Central memory CD8-positive, alpha-beta T cell (primary cell): ENCODE results near the gene FITM1.

Experiments
- ATAC-seq: fragments of 150-1000 bp; cut with Tn5 transposase; replicated peaks from 2 replicates; pipeline ENCODE4 v1.10.0; 2022; ENCODE audit warnings: mild to moderate bottlenecking, moderate FRiP score, moderate number of reproducible peaks; ENCODE audit not compliant: poor library complexity, severe bottlenecking; ENCODE audit errors: extremely low read depth
- DNase-seq, 2 donors: peaks; one replicate each; pipeline ENCODE4 v3.0.0; 2021; ENCODE audit warnings: low spot score in 2 of 2
- H3K27ac Mint-ChIP-seq: one replicate; pipeline ENCODE4 v1.8.0; 2022; ENCODE audit warnings: low read depth, mild to moderate bottlenecking, moderate library complexity, mixed read lengths
- H3K27me3 Mint-ChIP-seq: one replicate; pipeline ENCODE4 v1.8.0; 2022; ENCODE audit warnings: mixed read lengths
- H3K36me3 Mint-ChIP-seq: one replicate; pipeline ENCODE4 v1.8.0; 2022; ENCODE audit warnings: mild to moderate bottlenecking, moderate library complexity, mixed read lengths; ENCODE audit not compliant: insufficient read depth
- H3K4me1 Mint-ChIP-seq: one replicate; pipeline ENCODE4 v1.8.0; 2022; ENCODE audit warnings: mixed read lengths
- H3K4me3 Mint-ChIP-seq: one replicate; pipeline ENCODE4 v1.8.0; 2022; ENCODE audit warnings: mild to moderate bottlenecking, moderate library complexity, mixed read lengths
- H3K9me3 Mint-ChIP-seq: one replicate; pipeline ENCODE4 v1.8.0; 2022; ENCODE audit warnings: mixed read lengths

The FITM1 gene

DNA sequence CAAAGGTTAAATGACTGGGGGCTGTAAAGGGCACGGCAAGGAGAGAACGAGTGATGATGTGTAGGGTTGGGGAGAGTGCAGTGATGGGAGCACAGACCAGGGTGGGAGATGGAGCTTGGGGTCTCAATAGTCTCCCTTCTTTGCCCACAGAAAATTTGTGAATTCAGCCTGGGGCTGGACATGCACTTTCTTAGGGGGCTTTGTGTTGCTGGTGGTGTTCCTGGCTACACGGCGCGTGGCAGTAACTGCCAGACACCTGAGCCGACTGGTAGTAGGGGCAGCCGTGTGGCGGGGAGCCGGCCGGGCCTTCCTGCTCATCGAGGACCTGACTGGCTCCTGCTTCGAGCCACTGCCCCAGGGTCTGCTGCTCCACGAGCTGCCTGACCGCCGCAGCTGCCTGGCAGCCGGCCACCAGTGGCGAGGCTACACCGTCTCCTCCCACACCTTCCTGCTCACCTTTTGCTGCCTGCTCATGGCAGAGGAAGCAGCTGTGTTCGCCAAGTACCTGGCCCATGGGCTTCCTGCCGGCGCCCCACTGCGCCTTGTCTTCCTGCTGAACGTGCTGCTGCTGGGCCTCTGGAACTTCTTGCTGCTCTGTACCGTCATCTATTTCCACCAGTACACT lies 1.7 kb downstream of the FITM1 start:
- no peaks in the 10 kb centered on the region for H3K9me3 Mint-ChIP-seq
- H3K36me3 Mint-ChIP-seq = peaks cover 9% of the 10 kb centered on the region
- H3K4me1 Mint-ChIP-seq = peaks cover 32% of the 10 kb centered on the region
- peak overlapping the region; percentile 41 for H3K4me3 Mint-ChIP-seq
- ATAC-seq (no peak), DNase-seq (no peak)
- H3K27me3 Mint-ChIP-seq = no peaks in the 10 kb centered on the region
- no peak overlapping the region for H3K27ac Mint-ChIP-seq

DNA sequence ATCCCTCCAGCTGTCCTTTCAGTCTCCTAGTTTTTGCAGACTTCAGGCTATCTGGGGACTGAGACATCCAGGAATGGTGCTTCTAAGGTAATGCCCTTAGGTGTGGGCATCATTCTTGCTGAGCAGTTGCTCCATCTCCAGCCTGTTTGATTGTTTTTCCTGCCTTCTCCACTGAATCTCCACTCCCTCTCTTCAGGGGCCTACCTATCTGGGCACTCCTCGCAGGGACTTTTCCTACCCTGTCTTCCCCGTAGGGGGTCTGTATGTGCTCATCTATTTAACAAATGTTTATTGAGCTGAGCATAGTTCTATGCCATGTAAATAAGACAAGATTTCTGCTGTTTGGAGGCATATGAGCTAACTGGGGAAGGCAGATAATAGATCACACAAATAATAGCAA lies 2.5 kb downstream of the FITM1 start:
- Mint-ChIP-seq H3K9me3 (no peaks in the 10 kb centered on the region), H3K36me3 (peaks cover 10% of the 10 kb centered on the region), H3K4me3 (no peak overlapping the region), H3K4me1 (peaks cover 38% of the 10 kb centered on the region), H3K27ac (no peak overlapping the region), H3K27me3 (no peaks in the 10 kb centered on the region)
- ATAC-seq (no peak), DNase-seq (no peak)

DNA sequence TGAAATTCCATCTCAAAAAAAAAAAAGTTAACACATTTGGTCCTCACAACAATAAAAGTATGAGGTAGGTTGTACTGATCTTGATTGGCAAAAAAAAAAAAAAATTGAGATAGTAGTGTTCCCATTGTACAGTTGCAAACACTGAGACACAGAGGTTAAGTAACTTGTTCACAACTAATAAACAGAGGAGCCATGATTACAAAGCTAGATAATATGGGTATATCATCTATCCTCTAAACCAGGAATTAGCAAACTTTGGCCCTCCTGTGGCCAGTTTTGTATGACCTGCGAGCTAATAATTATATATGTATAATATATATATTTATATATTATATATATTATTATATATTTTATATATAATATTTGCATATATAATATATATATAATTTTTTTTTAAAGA lies 3.3 kb downstream of the FITM1 start:
- Mint-ChIP-seq H3K27ac (no peak overlapping the region), H3K4me3 (no peak overlapping the region), H3K27me3 (no peaks in the 10 kb centered on the region), H3K4me1 (peaks cover 41% of the 10 kb centered on the region), H3K36me3 (peaks cover 13% of the 10 kb centered on the region), H3K9me3 (no peaks in the 10 kb centered on the region)
- no peak for DNase-seq
- ATAC-seq = no peak

GRCh38 chr14:24135584-24135833 lies 5.0 kb downstream of the FITM1 start:
- peaks cover 12% of the 10 kb centered on the region for H3K36me3 Mint-ChIP-seq
- peak overlapping the region; percentile 89 for H3K27ac Mint-ChIP-seq
- H3K9me3 Mint-ChIP-seq = no peaks in the 10 kb centered on the region
- no peak for ATAC-seq
- DNase-seq = no peak
- H3K4me3 Mint-ChIP-seq = peak overlapping the region; percentile 90
- peaks cover 51% of the 10 kb centered on the region for H3K4me1 Mint-ChIP-seq
- no peaks in the 10 kb centered on the region for H3K27me3 Mint-ChIP-seq

- Mint-ChIP-seq H3K4me1 (peaks cover 51% of the 10 kb centered on the region), H3K9me3 (no peaks in the 10 kb centered on the region), H3K36me3 (peaks cover 12% of the 10 kb centered on the region), H3K27ac (peak within 1 kb of the TSS; percentile 89), H3K4me3 (peak within 1 kb of the TSS; percentile 90), H3K27me3 (no peaks in the 10 kb centered on the region)
- ATAC-seq (peak; percentile 93), DNase-seq (peak; percentile 92 to 93)
Measured at GRCh38 chr14:24135834-24136683, 5.6 kb downstream of the FITM1 start, which contains the start of gene PSME1. Gene PSME1, plus strand, starts transcription at chr14:24136194. Its CDS starts 69 bp downstream, at chr14:24136263.

- H3K4me1 Mint-ChIP-seq = peaks cover 48% of the 10 kb centered on the region
- ATAC-seq (no peak), DNase-seq (no peak)
- H3K9me3 Mint-ChIP-seq = no peaks in the 10 kb centered on the region
- peaks cover 15% of the 10 kb centered on the region for H3K36me3 Mint-ChIP-seq
- H3K4me3 Mint-ChIP-seq = peak overlapping the region; percentile 90
- no peaks in the 10 kb centered on the region for H3K27me3 Mint-ChIP-seq
- H3K27ac Mint-ChIP-seq = peak overlapping the region; percentile 79
Measured at GRCh38 chr14:24136684-24137528, 6.4 kb downstream of the FITM1 start.

DNA sequence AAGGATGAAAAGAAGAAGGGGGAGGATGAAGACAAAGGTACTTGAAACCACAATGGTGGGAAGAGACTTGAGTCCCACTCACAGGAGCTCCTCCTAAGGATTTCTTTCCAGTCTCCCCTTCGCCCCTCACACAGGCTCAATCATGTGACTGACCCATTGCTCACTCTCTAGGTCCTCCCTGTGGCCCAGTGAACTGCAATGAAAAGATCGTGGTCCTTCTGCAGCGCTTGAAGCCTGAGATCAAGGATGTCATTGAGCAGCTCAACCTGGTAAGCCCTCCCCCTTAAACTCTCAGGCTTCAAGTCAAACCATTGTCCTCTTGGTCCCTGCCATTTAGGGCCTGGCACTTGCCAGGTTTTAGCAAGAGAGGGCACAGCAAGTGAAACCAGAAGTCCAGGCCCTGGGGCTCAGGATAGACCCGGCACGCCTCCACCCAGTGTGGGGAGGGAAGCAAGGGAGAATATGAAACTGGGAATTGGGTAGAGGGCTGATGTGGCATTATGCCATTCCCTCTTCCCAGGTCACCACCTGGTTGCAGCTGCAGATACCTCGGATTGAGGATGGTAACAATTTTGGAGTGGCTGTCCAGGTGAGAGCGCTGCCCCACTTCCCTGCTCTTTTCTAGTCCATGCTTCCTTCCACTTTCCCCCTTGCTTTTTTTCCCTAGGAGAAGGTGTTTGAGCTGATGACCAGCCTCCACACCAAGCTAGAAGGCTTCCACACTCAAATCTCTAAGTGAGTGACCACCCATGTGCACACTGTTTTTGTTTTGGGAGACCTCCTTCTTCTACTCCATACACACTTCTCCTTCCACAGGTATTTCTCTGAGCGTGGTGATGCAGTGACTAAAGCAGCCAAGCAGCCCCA lies 7.3 kb downstream of the FITM1 start:
- Mint-ChIP-seq H3K4me3 (peak overlapping the region; percentile 90), H3K27ac (no peak overlapping the region), H3K4me1 (peaks cover 42% of the 10 kb centered on the region), H3K9me3 (no peaks in the 10 kb centered on the region), H3K27me3 (no peaks in the 10 kb centered on the region), H3K36me3 (peaks cover 17% of the 10 kb centered on the region)
- DNase-seq (no peak), ATAC-seq (no peak)

DNA sequence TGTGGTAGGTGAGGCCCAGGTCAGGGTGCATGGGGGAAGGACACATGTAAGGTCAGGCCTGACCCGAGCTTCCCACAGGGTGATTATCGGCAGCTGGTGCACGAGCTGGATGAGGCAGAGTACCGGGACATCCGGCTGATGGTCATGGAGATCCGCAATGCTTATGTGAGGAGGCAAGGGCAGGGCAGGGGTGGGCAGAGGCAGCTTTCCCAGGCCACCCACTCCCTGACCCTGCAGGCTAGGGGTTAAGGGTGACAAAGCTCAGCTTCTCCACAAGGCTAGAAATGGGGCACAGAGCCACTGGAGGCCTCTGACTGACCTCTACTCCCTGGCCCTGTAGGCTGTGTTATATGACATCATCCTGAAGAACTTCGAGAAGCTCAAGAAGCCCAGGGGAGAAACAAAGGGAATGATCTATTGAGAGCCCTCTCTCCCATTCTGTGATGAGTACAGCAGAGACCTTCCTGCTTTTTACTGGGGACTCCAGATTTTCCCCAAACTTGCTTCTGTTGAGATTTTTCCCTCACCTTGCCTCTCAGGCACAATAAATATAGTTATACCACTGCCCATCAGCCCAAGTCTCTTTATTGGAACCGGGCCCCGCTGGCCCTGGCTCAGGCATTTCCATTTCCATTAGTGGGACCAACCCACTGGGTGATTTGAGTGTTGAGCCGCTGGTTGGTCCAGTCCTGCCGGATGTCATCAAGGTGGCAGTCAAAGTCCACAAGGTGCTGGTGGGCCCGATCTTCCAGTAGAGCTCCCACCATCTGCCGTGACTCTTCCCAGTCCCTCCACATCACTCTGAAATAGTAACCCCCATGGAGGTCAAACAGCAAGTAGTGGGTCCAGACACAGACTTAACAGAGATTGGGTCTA lies 8.2 kb downstream of the FITM1 start:
- no peak for DNase-seq
- H3K36me3 Mint-ChIP-seq = peaks cover 17% of the 10 kb centered on the region

GRCh38 chr14:24139272-24139934 lies 8.9 kb downstream of the FITM1 start:
- DNase-seq = no peak
- no peak for ATAC-seq
- Mint-ChIP-seq H3K4me3 (peak overlapping the region; percentile 73), H3K9me3 (no peaks in the 10 kb centered on the region), H3K4me1 (peaks cover 50% of the 10 kb centered on the region), H3K27me3 (no peaks in the 10 kb centered on the region), H3K36me3 (peaks cover 17% of the 10 kb centered on the region), H3K27ac (peak overlapping the region; percentile 24)

More for the DNA sequence above, 8.2 kb downstream of the FITM1 start:
- Mint-ChIP-seq H3K27ac (peak overlapping the region; percentile 24), H3K27me3 (no peaks in the 10 kb centered on the region), H3K4me3 (peak overlapping the region; percentile 73), H3K4me1 (peaks cover 45% of the 10 kb centered on the region), H3K9me3 (no peaks in the 10 kb centered on the region)
- ATAC-seq = no peak

- ATAC-seq (peak; percentile 92), DNase-seq (peak; percentile 97 to 99)
- no peaks in the 10 kb centered on the region for H3K9me3 Mint-ChIP-seq
- peak within 1 kb of the TSS; percentile 88 for H3K27ac Mint-ChIP-seq
- H3K27me3 Mint-ChIP-seq = no peaks in the 10 kb centered on the region
- H3K4me1 Mint-ChIP-seq = peaks cover 59% of the 10 kb centered on the region
- H3K4me3 Mint-ChIP-seq = peak within 1 kb of the TSS; percentile 73
- peaks cover 23% of the 10 kb centered on the region for H3K36me3 Mint-ChIP-seq
Measured at GRCh38 chr14:24141097-24141880, 10.8 kb downstream of the FITM1 start, which contains the start of gene EMC9. Gene EMC9, minus strand, starts transcription at chr14:24141591. Its CDS starts 287 bp downstream, at chr14:24141304.
